Measurements from ENCODE around the gene SUGP2. TPM values are rescaled to one million over a fixed set of nuclear protein-coding genes. Genes with fewer than 3 reads are reported as not detected.

The SUGP2 gene
- total RNA-seq, 1 donor from 2014 or later = 129 TPM

DNA sequence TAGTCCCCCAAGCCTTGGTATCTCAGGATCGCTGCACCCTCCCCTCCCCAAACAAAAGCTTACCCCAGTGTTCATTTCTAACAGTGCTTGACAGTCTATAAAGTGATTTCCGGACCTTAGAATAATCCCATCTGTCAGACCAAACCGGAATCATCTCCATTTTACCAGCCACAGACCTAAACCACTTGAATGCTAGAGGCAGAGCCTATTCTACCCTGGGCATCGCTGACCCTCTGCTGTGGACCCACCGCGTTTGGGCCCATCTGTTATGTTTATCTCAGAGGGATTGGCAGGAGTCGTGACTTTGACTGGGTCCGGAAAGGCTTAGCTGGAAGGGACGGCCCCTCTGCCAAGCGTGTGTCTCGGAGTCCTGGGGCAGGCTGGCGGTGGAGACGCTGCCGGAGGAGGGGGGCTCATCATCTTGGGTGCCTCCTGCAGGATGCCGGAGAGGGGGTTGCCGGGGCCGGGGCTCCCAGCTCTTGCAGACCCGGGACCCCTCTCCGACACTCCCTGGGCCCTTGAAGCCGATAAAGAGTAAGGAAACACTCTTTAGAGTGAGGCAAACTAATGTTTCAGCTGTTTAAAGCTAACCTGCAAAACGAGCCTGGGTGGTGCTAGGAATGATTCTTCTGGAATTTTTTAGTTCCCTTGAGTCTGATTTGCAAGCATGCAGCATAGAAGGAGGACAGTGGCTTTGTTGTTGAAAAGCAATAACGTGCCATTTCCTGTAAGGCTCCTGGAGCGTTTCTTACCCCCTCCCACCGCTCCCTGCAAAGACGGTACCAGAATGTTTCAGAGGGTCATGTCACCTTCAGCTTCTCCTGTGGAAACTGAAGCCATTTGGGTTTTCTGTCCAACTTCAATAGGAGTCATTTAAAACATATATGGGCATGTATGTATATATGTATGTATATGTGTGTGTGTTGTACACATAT lies 31.8 kb upstream of the SUGP2 start:
- intact Hi-C loops (cut with micrococcal nuclease) = loop anchor here (2.0 kb wide), 1 partner anchor 74 kb away; the partner anchor contains the start of gene TMEM161A
- DNase-seq (ENCODE audit: low spot score) = peak; percentile 18
- H3K36me3 Mint-ChIP-seq (ENCODE audit: low read depth) = peaks cover 4% of the 10 kb centered on the region
- H3K4me3 Mint-ChIP-seq (ENCODE audit: low read depth) = peak overlapping the region; percentile 88
- peaks cover 25% of the 10 kb centered on the region for H3K4me1 Mint-ChIP-seq (ENCODE audit: low read depth)
- no peaks in the 10 kb centered on the region for H3K9me3 Mint-ChIP-seq
- H3K27ac Mint-ChIP-seq = peak overlapping the region; percentile 80
- no peaks in the 10 kb centered on the region for H3K27me3 Mint-ChIP-seq (ENCODE audit: low read depth)

DNA sequence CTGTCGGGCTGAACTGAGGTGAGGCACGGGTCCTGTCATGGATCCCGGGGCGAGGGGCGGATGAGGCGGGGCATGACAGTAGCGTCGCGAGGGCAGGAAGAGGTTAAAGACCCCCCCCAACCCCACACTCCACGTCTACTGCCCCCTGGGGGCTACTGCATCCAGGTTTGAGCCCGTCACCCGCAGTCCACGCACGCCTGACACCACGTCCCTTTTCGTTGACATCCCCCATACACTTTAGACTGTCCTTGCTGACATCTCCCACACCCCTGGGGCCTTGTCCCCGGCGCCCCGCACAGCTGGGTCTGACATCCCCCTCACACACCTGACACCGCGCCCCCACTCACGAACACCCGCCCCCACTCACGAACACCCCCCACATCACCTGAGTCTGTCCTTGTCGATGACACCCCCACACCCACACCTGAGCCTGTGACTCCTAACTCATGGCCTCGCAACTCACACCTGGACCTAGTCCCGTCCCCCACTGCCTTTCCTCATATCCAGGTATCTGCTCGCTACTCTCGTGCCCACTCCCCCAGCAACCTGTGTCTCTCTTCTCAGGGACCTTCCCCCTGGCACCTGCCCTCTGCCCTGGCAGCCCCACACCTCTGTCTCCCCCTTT lies 30.9 kb upstream of the SUGP2 start:
- Mint-ChIP-seq H3K27me3 (ENCODE audit: low read depth) (no peaks in the 10 kb centered on the region), H3K4me1 (ENCODE audit: low read depth) (peaks cover 25% of the 10 kb centered on the region), H3K27ac (peak overlapping the region; percentile 80), H3K4me3 (ENCODE audit: low read depth) (peak overlapping the region; percentile 88), H3K36me3 (ENCODE audit: low read depth) (peaks cover 11% of the 10 kb centered on the region), H3K9me3 (no peaks in the 10 kb centered on the region)
- no peak for DNase-seq (ENCODE audit: low spot score)
- intact Hi-C loops (cut with micrococcal nuclease) = loop anchor here (2.0 kb wide), 1 partner anchor 75 kb away; the partner anchor contains the start of gene TMEM161A

DNA sequence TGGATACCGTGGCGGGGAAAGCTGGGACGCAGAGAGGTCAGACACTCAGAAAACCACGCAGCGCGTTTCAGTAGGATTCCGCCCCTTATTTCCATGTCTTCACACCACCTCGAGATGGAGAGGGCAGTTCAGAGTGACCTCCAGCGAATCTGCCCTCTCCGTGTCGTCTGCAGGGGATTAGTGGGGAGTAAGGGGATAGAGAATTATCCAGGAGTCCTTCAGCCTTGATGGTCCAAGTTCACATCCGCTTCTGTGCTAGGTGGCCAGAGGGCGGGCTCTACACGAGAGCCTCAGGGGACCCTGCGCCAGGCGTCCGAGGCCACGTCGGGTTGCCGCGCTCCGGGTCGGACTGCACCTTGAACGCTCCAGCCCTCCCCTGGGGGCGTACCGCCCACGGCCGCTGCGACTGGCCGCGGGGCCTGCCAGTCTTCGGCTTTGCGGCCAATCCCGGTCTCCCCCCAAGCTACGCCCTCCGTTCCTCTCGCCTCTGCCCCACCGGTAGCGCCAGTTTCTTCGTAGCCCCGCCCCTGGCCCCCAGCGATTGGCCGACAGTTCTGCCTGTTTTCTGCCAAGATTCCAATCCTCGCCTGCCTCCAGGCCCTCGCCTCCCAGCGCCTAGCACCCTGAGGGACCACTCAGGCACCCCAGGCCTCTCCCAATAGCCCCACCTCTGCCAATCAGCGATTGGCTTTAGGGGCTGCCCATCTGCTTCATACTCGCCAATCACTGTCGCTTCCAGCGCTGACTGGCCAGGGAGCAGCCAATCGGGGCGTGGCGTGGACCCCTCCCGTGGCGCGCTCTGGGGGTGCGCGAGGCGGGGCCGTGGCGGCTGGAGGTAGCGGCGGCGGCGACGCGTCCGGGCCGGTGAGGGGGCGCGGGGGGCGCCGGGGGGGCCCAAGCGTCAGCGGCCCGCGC lies 30.1 kb upstream of the SUGP2 start, which contains the start of gene SLC25A42:
TSS of gene SLC25A42 (plus strand) at position 812 of the 915 bp plus-strand sequence. CDS start 32,131 bp downstream, outside the sequence.
- Mint-ChIP-seq H3K36me3 (ENCODE audit: low read depth) (peaks cover 11% of the 10 kb centered on the region), H3K9me3 (no peaks in the 10 kb centered on the region), H3K4me1 (ENCODE audit: low read depth) (peaks cover 25% of the 10 kb centered on the region), H3K4me3 (ENCODE audit: low read depth) (peak within 1 kb of the TSS; percentile 88), H3K27ac (peak within 1 kb of the TSS; percentile 80), H3K27me3 (ENCODE audit: low read depth) (no peaks in the 10 kb centered on the region)
- intact Hi-C loops (cut with micrococcal nuclease) = loop anchor here (2.0 kb wide), 2 partner anchors 31 to 75 kb away; partner anchors contain the start of genes ARMC6, SUGP2 and TMEM161A
- peak; percentile 99 for DNase-seq (ENCODE audit: low spot score)

DNA sequence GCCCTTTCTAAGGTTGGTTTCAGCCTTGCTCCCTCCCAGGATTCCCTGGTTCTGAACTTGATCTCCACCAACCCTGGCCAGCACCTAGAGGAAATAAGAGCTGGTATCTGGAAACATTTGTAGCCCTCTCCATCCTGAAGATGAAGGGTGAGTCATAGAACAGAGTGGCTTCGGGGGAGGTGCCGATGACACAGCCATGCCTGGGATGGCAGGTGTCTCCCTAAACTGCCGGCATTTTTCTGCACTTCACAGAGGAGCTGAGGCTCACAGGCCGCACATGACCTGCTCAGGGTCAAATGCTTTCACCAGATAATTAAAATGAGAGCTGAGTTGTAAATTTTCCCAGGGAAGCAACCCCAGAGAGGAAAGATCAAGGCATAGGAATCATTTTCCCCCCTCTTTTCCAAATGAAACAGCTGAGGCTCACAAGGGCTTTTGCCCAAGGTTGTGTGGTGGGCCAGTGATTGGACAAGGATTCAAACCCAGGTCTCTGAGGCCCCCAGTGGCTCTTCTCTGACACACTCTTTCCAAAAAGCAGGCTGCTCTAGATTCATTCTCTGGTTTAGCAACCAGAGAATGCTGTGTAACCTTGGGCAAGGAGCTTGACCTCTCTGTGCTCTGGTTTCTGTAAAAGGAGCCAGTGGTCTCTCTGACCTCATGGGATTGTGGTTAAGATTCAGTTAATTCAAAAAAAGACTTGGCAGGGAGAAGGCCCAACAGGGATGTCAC lies 29.3 kb upstream of the SUGP2 start:
- DNase-seq (ENCODE audit: low spot score) = no peak
- intact Hi-C loops (cut with micrococcal nuclease) = loop anchor here (2.0 kb wide), 1 partner anchor 30 kb away; the partner anchor contains the start of genes ARMC6 and SUGP2
- H3K9me3 Mint-ChIP-seq = no peaks in the 10 kb centered on the region
- H3K36me3 Mint-ChIP-seq (ENCODE audit: low read depth) = peaks cover 17% of the 10 kb centered on the region
- peak overlapping the region; percentile 88 for H3K4me3 Mint-ChIP-seq (ENCODE audit: low read depth)
- peaks cover 25% of the 10 kb centered on the region for H3K4me1 Mint-ChIP-seq (ENCODE audit: low read depth)
- H3K27ac Mint-ChIP-seq = peak overlapping the region; percentile 67
- H3K27me3 Mint-ChIP-seq (ENCODE audit: low read depth) = no peaks in the 10 kb centered on the region

DNA sequence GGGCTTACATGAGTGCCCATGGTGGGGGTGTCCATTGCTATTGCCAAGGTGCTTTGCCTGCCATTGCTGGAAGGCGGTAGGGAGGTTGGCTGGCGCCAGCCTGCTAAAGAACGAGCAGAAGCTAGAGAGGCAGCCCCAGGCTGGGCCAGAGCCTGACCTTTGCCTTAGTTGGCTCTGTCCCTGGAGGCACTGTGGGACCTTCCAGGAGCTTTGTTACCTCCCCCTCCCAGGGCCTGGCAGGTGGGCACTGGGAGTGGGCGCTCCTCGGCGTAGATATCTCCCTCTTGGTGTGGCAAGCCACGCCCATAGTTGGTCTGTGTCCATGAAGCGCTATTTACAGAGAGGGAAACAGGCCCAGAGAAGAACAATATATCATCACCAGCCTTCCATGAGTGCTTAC lies 28.2 kb upstream of the SUGP2 start:
- no peaks in the 10 kb centered on the region for H3K27me3 Mint-ChIP-seq (ENCODE audit: low read depth)
- H3K27ac Mint-ChIP-seq = no peak overlapping the region
- H3K9me3 Mint-ChIP-seq = no peaks in the 10 kb centered on the region
- peaks cover 17% of the 10 kb centered on the region for H3K36me3 Mint-ChIP-seq (ENCODE audit: low read depth)
- DNase-seq (ENCODE audit: low spot score) = no peak
- intact Hi-C loops (cut with micrococcal nuclease) = no loop called here
- no peak overlapping the region for H3K4me3 Mint-ChIP-seq (ENCODE audit: low read depth)
- peaks cover 19% of the 10 kb centered on the region for H3K4me1 Mint-ChIP-seq (ENCODE audit: low read depth)

DNA sequence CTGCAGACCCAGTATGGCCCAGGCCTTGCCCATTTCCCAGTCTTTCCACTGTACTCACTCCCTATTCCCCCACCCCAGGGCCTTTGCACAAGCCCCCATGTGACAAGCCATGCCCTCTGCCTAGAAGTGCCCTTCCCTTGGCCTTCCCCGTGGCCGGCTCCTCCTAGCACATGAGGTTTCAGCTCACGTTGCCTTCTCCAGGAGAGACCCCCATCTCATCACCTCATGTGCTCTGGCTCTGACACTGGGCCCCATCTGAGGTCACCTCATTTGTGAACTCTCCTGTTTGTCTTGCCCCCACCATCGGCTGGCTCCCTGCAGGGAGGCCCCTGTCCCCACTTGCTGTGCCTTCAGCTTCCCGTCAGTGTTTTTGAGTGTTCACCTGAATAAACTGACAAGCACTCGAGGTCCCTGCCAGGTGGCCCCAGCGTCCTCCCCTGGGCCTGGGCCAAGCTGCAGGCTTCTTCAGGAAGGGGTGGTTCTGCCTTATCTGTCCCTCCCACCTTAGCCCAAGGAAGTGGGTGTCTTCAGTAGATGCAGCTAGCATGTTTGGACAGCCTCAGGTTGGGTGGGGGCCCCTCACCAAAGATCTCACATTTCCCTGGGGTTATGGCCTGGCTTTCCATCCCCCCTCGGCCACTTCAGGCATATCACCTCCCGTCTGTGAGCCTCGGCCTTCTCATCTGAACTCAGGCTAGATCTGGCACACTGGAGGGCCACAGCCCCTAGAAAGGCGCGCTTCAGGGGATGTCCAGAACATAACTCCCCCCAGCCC lies 26.7 kb upstream of the SUGP2 start:
- H3K4me3 Mint-ChIP-seq (ENCODE audit: low read depth) = no peak overlapping the region
- peaks cover 15% of the 10 kb centered on the region for H3K4me1 Mint-ChIP-seq (ENCODE audit: low read depth)
- no peaks in the 10 kb centered on the region for H3K27me3 Mint-ChIP-seq (ENCODE audit: low read depth)
- no peak for DNase-seq (ENCODE audit: low spot score)
- intact Hi-C loops (cut with micrococcal nuclease) = no loop called here
- peaks cover 25% of the 10 kb centered on the region for H3K36me3 Mint-ChIP-seq (ENCODE audit: low read depth)
- no peaks in the 10 kb centered on the region for H3K9me3 Mint-ChIP-seq
- H3K27ac Mint-ChIP-seq = no peak overlapping the region

DNA sequence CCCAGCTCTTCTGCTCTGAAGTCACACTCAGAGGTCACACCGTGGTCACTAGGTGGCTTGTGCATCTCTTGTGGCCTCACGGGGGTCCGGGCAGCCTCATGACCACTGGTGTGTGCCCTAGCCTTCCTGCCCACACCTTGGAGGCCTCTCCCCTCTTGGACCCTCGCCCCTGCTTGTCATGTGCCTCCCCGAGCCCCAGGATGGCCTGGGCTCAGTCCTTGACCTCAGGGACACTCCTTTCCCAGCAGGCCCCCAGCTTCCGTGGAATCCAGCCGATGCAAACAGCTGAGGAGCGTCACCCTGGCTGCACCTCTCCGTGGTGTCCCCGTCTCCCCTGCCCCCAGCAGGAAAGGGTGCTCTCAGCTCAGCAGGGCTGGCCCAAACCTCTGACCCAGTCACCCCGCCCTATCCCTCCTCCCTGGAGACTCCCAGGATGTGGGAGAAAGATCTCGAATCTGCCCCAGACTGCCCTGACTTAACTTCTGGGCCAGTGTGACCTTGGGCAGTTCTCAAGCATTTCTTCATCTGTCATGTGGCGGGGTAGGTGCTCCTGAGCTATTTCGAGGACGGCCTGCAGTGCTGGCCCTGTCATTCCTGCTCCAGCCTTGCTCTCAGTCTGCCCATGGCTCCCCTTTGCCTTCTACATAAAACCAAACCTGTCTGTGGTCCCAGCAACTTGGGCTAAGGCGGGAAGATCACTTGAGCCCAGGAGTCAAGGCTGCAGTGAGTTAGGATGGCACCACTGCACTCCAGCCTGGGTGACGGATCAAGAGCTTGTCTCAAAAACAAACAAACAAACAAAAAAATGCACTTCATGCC lies 25.9 kb upstream of the SUGP2 start:
- Mint-ChIP-seq H3K27ac (no peak overlapping the region), H3K9me3 (no peaks in the 10 kb centered on the region), H3K27me3 (ENCODE audit: low read depth) (no peaks in the 10 kb centered on the region), H3K4me1 (ENCODE audit: low read depth) (peaks cover 9% of the 10 kb centered on the region), H3K36me3 (ENCODE audit: low read depth) (peaks cover 31% of the 10 kb centered on the region), H3K4me3 (ENCODE audit: low read depth) (no peak overlapping the region)
- intact Hi-C loops (cut with micrococcal nuclease) = no loop called here
- no peak for DNase-seq (ENCODE audit: low spot score)

DNA sequence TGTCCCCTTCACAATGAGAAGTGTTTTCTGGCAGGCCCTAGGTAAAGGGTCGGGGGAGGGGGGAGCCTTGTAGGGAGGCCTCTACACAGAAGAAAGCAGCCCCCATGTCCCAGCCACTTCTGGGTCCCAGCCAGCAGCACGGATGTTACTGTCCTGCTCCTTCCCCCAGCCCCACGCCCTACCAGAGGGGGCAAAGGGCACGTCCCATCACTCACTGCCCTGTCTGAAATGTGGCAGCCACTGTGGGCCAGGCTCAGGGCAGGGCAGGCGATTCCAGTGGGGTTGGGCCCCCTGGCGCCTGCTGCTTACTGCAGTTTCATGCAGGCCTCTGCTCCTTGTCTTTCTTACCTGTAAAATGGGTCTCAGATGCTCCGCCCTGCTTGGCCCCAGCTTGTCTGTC lies 24.4 kb upstream of the SUGP2 start:
- Mint-ChIP-seq H3K9me3 (no peaks in the 10 kb centered on the region), H3K27ac (no peak overlapping the region), H3K27me3 (ENCODE audit: low read depth) (no peaks in the 10 kb centered on the region), H3K4me1 (ENCODE audit: low read depth) (peaks cover 6% of the 10 kb centered on the region), H3K36me3 (ENCODE audit: low read depth) (peaks cover 40% of the 10 kb centered on the region), H3K4me3 (ENCODE audit: low read depth) (no peak overlapping the region)
- intact Hi-C loops (cut with micrococcal nuclease) = no loop called here
- no peak for DNase-seq (ENCODE audit: low spot score)

DNA sequence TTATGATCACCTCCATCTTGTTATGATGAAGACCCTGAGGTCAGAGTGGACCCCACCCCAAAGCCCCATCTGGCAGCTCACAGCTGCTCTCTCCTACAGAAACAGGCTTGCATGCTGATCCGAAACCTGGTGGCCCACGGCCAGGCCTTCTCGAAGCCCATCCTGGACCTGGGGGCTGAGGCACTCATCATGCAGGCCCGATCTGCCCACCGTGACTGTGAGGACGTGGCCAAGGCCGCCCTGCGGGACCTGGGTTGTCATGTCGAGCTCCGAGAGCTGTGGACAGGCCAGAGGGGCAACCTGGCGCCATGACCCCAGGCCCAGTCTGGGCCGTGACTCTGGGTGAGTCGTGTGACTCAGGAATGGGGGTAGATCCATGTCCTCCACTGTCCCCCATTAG lies 24.0 kb upstream of the SUGP2 start:
- no peak for DNase-seq (ENCODE audit: low spot score)
- Mint-ChIP-seq H3K9me3 (no peaks in the 10 kb centered on the region), H3K4me3 (ENCODE audit: low read depth) (no peak overlapping the region), H3K27ac (no peak overlapping the region), H3K27me3 (ENCODE audit: low read depth) (no peaks in the 10 kb centered on the region), H3K36me3 (ENCODE audit: low read depth) (peaks cover 38% of the 10 kb centered on the region), H3K4me1 (ENCODE audit: low read depth) (peaks cover 2% of the 10 kb centered on the region)
- intact Hi-C loops (cut with micrococcal nuclease) = no loop called here

DNA sequence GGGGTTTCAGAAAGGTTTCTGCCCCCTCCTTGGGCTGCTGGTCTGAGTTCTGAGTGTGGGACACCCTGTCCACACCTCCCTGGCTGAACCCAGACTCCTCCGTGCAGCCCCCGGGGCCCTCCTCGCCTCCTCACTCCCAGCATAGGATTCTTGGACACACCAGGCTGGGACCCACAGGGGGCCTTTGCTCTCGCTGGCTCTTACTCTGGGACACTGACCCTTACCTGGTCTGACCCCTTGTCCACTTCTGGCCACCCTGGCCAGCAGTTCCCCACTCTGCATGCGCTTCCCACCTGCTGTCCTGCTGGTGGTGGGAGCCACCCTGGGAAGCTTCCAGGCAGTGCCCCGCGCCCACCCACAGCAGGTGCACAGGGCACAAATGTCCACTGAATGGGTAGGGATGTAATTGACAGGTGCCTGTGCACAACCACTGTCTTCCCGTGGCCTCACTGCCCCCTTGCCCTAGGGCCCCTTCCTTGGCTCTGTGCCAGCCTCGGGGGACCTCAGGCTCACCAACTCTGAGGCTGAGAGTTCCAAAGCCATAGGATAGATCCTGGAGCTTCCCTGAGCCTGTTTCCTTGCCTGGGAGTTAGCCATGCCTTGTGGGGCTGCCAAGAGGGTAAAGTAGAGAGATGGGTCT lies 23.4 kb upstream of the SUGP2 start:
- intact Hi-C loops (cut with micrococcal nuclease) = no loop called here
- Mint-ChIP-seq H3K4me3 (ENCODE audit: low read depth) (no peak overlapping the region), H3K4me1 (ENCODE audit: low read depth) (no peaks in the 10 kb centered on the region), H3K36me3 (ENCODE audit: low read depth) (peaks cover 40% of the 10 kb centered on the region), H3K9me3 (no peaks in the 10 kb centered on the region), H3K27me3 (ENCODE audit: low read depth) (no peaks in the 10 kb centered on the region), H3K27ac (no peak overlapping the region)
- DNase-seq (ENCODE audit: low spot score) = no peak

Data from activated T-helper 2 cell treated with anti-CD3 and anti-CD28 coated beads, Interferon-gamma antibody, Interleukin-2, Interleukin-4, amounts not matched to agents 10 μg/mL and 5 μg/mL and 100 μg/mL, durations not matched to agents 14 hours and 24 hours and 36 hours (primary cell).